GM23248 (cell line): ENCODE data around the gene NPAS3.

Experiments
- EZH2 ChIP-seq: fragments of 200-600 bp; sonication (generic); IDR thresholded peaks from 2 replicates; pipeline ENCODE4 v1.6.1; 2018; ENCODE audit warnings: antibody characterized with exemption, mild to moderate bottlenecking; ENCODE audit not compliant: insufficient read depth, poor library complexity, severe bottlenecking
- EZH2phosphoT487 ChIP-seq: fragments of 200-600 bp; sonication (generic); IDR thresholded peaks from 2 replicates; pipeline ENCODE4 v1.6.1; 2018; ENCODE audit warnings: antibody characterized with exemption, moderate library complexity, mild to moderate bottlenecking, low read depth; ENCODE audit not compliant: insufficient read depth

- no peak for TF ChIP-seq EZH2phosphoT487
- TF ChIP-seq EZH2, result no peak
Measured at GRCh38 chr14:33420051-33420627, 481.5 kb downstream of the NPAS3 start.
